Breast epithelium (tissue), 3 donors: ENCODE results near the gene CXXC1.

Experiments used
- CTCF ChIP-seq, 3 donors: fragments of 450-650 bp; IDR thresholded peaks; one replicate each; pipeline ENCODE4 v1.5.1; 2016 to 2017; ENCODE audit warnings: antibody characterized with exemption in 3 of 3, mild to moderate bottlenecking in 3 of 3, moderate library complexity in 3 of 3
- POLR2AphosphoS5 ChIP-seq, 3 donors: sonication (generic); formaldehyde crosslinking; IDR thresholded peaks; one replicate each; pipeline ENCODE4 v1.6.1; 2017; ENCODE audit warnings: antibody characterized with exemption in 3 of 3

GRCh38 chr18:50287441-50288347 is at the start of gene CXXC1:
- TF ChIP-seq CTCF (IDR thresholded peaks at IDR 0.05) = peak; percentile 28 to 79 (median 65)
- TF ChIP-seq POLR2AphosphoS5 (IDR thresholded peaks at IDR 0.05) = peak; percentile 88 to 94 (median 88)
